NCI-H146 (cell line): ENCODE measurements around the gene GPATCH2L.

Experiments
- DNase-seq: peaks from one replicate; lab custom pipeline; 2025; lab: John Stamatoyannopoulos, UW

GPATCH2L gene

GRCh38 chr14:76196980-76197695 lies 45.4 kb downstream of the GPATCH2L start:
- no peak for DNase-seq

GRCh38 chr14:76201162-76201561 lies 49.4 kb downstream of the GPATCH2L start:
- no peak for DNase-seq

GRCh38 chr14:76203086-76204001 lies 51.6 kb downstream of the GPATCH2L start:
- DNase-seq = no peak

- DNase-seq = no peak
Measured at GRCh38 chr14:76204461-76205230, 52.9 kb downstream of the GPATCH2L start.

GRCh38 chr14:76205708-76206107 lies 54.0 kb downstream of the GPATCH2L start:
- DNase-seq = no peak

- DNase-seq = no peak
Measured at GRCh38 chr14:76208340-76208739, 56.6 kb downstream of the GPATCH2L start.

GRCh38 chr14:76212242-76212641 lies 60.5 kb downstream of the GPATCH2L start:
- DNase-seq = no peak

GRCh38 chr14:76217179-76217578 lies 65.5 kb downstream of the GPATCH2L start:
- no peak for DNase-seq

GRCh38 chr14:76218662-76219061 lies 66.9 kb downstream of the GPATCH2L start:
- no peak for DNase-seq

- DNase-seq = no peak
Measured at GRCh38 chr14:76219873-76220272, 68.2 kb downstream of the GPATCH2L start.

GRCh38 chr14:76227450-76228050 lies 75.8 kb downstream of the GPATCH2L start:
- DNase-seq = no peak

GRCh38 chr14:76228138-76228537 lies 76.4 kb downstream of the GPATCH2L start:
- no peak for DNase-seq

- no peak for DNase-seq
Measured at GRCh38 chr14:76232800-76233199, 81.1 kb downstream of the GPATCH2L start.

GRCh38 chr14:76235628-76236027 lies 83.9 kb downstream of the GPATCH2L start:
- no peak for DNase-seq

GRCh38 chr14:76236172-76237130 lies 84.7 kb downstream of the GPATCH2L start:
- no peak for DNase-seq

- no peak for DNase-seq
Measured at GRCh38 chr14:76237349-76237990, 85.7 kb downstream of the GPATCH2L start.

GRCh38 chr14:76245097-76245496 lies 93.4 kb downstream of the GPATCH2L start:
- DNase-seq = no peak

GRCh38 chr14:76250302-76250701 lies 98.6 kb downstream of the GPATCH2L start:
- no peak for DNase-seq

GRCh38 chr14:76252471-76252870 lies 100.7 kb downstream of the GPATCH2L start:
- no peak for DNase-seq

GRCh38 chr14:76253111-76253510 lies 101.4 kb downstream of the GPATCH2L start:
- DNase-seq = no peak
